MCF 10A (cell line): ENCODE results near the gene KCNF1. TPM values are rescaled to one million over a fixed set of nuclear protein-coding genes. Genes with fewer than 3 reads are reported as not detected.
A peak's percentile ranks its signal among the peaks of the same experiment; 100 is the strongest.

Source experiments
- Bru-seq: library from RNA; stranded (reverse); fragments of 400-500 nt; gene quantifications from one replicate; lab custom pipeline; 2021; lab: Mats Ljungman, UMichigan
- BruChase-seq, 2 experiments: library from RNA; stranded (reverse); fragments of 400-500 nt; gene quantifications; one replicate each; lab custom pipeline; 2021; lab: Mats Ljungman, UMichigan
- BruUV-seq: library from RNA; stranded (reverse); fragments of 400-500 nt; replicated peaks from 2 replicates; lab custom pipeline; 2021; lab: Mats Ljungman, UMichigan
- CTCF ChIA-PET: fragments of 300-600 bp; sonication (Branson Sonifier 250); formaldehyde crosslinking; extraction: SDS; loops from one replicate; lab custom pipeline; 2021; ENCODE audit warnings: antibody characterized with exemption, inconsistent platforms; lab: Yijun Ruan, JAX
- POLR2A ChIA-PET: fragments of 300-600, 350-650 bp; sonication (Branson Sonifier 250); formaldehyde crosslinking; extraction: SDS; loops from one replicate; lab custom pipeline; 2020; ENCODE audit warnings: antibody characterized with exemption, inconsistent platforms; lab: Yijun Ruan, JAX
- DNase-seq: peaks from one replicate; pipeline ENCODE4 v3.0.0-alpha.2; 2018; ENCODE audit not compliant: unreplicated experiment
- H3K27ac Mint-ChIP-seq: one replicate; pipeline ENCODE4 v1.8.0; 2022; ENCODE audit warnings: mild to moderate bottlenecking, low read depth, mixed read lengths; ENCODE audit not compliant: unreplicated experiment
- H3K27me3 Mint-ChIP-seq: one replicate; pipeline ENCODE4 v1.8.0; 2022; ENCODE audit warnings: mixed read lengths; ENCODE audit not compliant: insufficient read depth, unreplicated experiment
- H3K36me3 Mint-ChIP-seq: one replicate; pipeline ENCODE4 v1.8.0; 2022; ENCODE audit warnings: mild to moderate bottlenecking, moderate library complexity, mixed read lengths; ENCODE audit not compliant: insufficient read depth, unreplicated experiment
- H3K4me1 Mint-ChIP-seq: one replicate; pipeline ENCODE4 v1.8.0; 2022; ENCODE audit warnings: mixed read lengths; ENCODE audit not compliant: insufficient read depth, unreplicated experiment
- H3K4me3 Mint-ChIP-seq: one replicate; pipeline ENCODE4 v1.8.0; 2022; ENCODE audit warnings: mild to moderate bottlenecking, moderate library complexity, mixed read lengths; ENCODE audit not compliant: unreplicated experiment
- H3K9me3 Mint-ChIP-seq: one replicate; pipeline ENCODE4 v1.8.0; 2022; ENCODE audit warnings: mixed read lengths; ENCODE audit not compliant: unreplicated experiment
- CTCF ChIP-seq: fragments of 200-600 bp; IDR thresholded peaks from one replicate; pipeline ENCODE4 v1.8.0; 2022; ENCODE audit warnings: antibody characterized with exemption, mild to moderate bottlenecking; ENCODE audit not compliant: unreplicated experiment
- intact Hi-C: fragments of 100-400 bp; cut with micrococcal nuclease; formaldehyde crosslinking; loops from 2 replicates; pipeline ENCODE4 v1.14.1; 2022
- long read RNA-seq: library from polyadenylated mRNA; stranded (forward); transcript quantifications from one replicate; pipeline ENCODE4 v2.0.0, GENCODE V29; 2022
- total RNA-seq: library from RNA; stranded (reverse); gene quantifications from 2 replicates; pipeline ENCODE4 v1.2.3, GENCODE V29; 2022

KCNF1 gene
- not detected in 2 replicates for total RNA-seq
- Bru-seq, nascent RNA, result not detected
- not detected for BruChase-seq, experiment 1, labeled RNA remaining after a 6-hour chase
- BruChase-seq, experiment 2, labeled RNA remaining after a 2-hour chase, result not detected
- long read RNA-seq, result 0 reads

- Mint-ChIP-seq H3K36me3 (no peaks in the 10 kb centered on the region), H3K27ac (no peak within 1 kb of the TSS), H3K9me3 (no peaks in the 10 kb centered on the region), H3K4me1 (no peaks in the 10 kb centered on the region), H3K27me3 (peaks cover 12% of the 10 kb centered on the region), H3K4me3 (no peak within 1 kb of the TSS)
- POLR2A ChIA-PET, result no interaction called here
- intact Hi-C loops, result no loop called here
- no peak for TF ChIP-seq CTCF
- CTCF ChIA-PET, result no interaction called here
- no TSS peak for BruUV-seq
- peak; percentile 51 for DNase-seq
These were observed at the start of gene KCNF1 for GRCh38 chr2:10911291-10912075. Gene KCNF1 (plus strand): TSS chr2:10911934. CDS start chr2:10912427, 493 bp downstream.

GRCh38 chr2:10862330-10862729 lies 49.4 kb upstream of the KCNF1 start:
- no peak overlapping the region for H3K27ac Mint-ChIP-seq
- no peaks in the 10 kb centered on the region for H3K9me3 Mint-ChIP-seq
- intact Hi-C loops, result no loop called here
- DNase-seq, result no peak
- no peaks in the 10 kb centered on the region for H3K36me3 Mint-ChIP-seq
- ChIA-PET POLR2A (no interaction called here), CTCF (interaction anchor here (0.9 kb wide), 1 partner anchor 30 kb away, joined by 3 read pairs; no protein-coding TSS in a partner anchor)
- TF ChIP-seq CTCF, result no peak
- no peaks in the 10 kb centered on the region for H3K4me1 Mint-ChIP-seq
- peaks cover 78% of the 10 kb centered on the region for H3K27me3 Mint-ChIP-seq
- H3K4me3 Mint-ChIP-seq, result no peak overlapping the region
- no TSS peak for BruUV-seq

GRCh38 chr2:10863047-10863446 lies 48.7 kb upstream of the KCNF1 start:
- Mint-ChIP-seq H3K4me1 (no peaks in the 10 kb centered on the region), H3K36me3 (peaks cover 4% of the 10 kb centered on the region), H3K4me3 (no peak overlapping the region), H3K27ac (no peak overlapping the region), H3K9me3 (no peaks in the 10 kb centered on the region), H3K27me3 (peaks cover 78% of the 10 kb centered on the region)
- intact Hi-C loops, result no loop called here
- BruUV-seq, result no TSS peak
- ChIA-PET POLR2A (no interaction called here), CTCF (interaction anchor here (0.9 kb wide), 1 partner anchor 31 kb away, joined by 3 read pairs; no protein-coding TSS in a partner anchor)
- no peak for TF ChIP-seq CTCF
- DNase-seq, result no peak

- peaks cover 6% of the 10 kb centered on the region for H3K36me3 Mint-ChIP-seq
- CTCF ChIA-PET, result no interaction called here
- BruUV-seq, result no TSS peak
- no peaks in the 10 kb centered on the region for H3K4me1 Mint-ChIP-seq
- DNase-seq, result no peak
- TF ChIP-seq CTCF, result no peak
- peaks cover 77% of the 10 kb centered on the region for H3K27me3 Mint-ChIP-seq
- no peak overlapping the region for H3K4me3 Mint-ChIP-seq
- no peak overlapping the region for H3K27ac Mint-ChIP-seq
- POLR2A ChIA-PET, result interaction anchor here (0.6 kb wide), 1 partner anchor 38 kb away, joined by 4 read pairs; no protein-coding TSS in a partner anchor
- intact Hi-C loops, result no loop called here
- H3K9me3 Mint-ChIP-seq, result no peaks in the 10 kb centered on the region
These were observed 47.9 kb upstream of the KCNF1 start for GRCh38 chr2:10863837-10864236.
